GM10266 (cell line): ENCODE data around the gene STS.

Source experiments
- DNase-seq: peaks from one replicate; pipeline ENCODE4 v3.0.0; 2012; ENCODE audit errors: extremely low spot score
- CTCF ChIP-seq: IDR thresholded peaks from 2 replicates; pipeline ENCODE4 v1.5.1; 2012; ENCODE audit warnings: mild to moderate bottlenecking, low read depth; ENCODE audit not compliant: control insufficient read depth, insufficient read depth; ENCODE audit errors: missing control alignments

The STS gene

GRCh38 chrX:7184816-7185215 is 37.3 kb downstream of the STS start:
- no peak for DNase-seq
- no peak for TF ChIP-seq CTCF

GRCh38 chrX:7188672-7189071 is 41.2 kb downstream of the STS start:
- no peak for DNase-seq
- no peak for TF ChIP-seq CTCF

GRCh38 chrX:7190157-7190556 is 42.6 kb downstream of the STS start:
- DNase-seq, result no peak

GRCh38 chrX:7191681-7192110 is 44.2 kb downstream of the STS start:
- no peak for DNase-seq
- peak; percentile 14 for TF ChIP-seq CTCF

More at GRCh38 chrX:7190157-7190556, 42.6 kb downstream of the STS start:
- no peak for TF ChIP-seq CTCF

- no peak for TF ChIP-seq CTCF
- no peak for DNase-seq
These were observed 45.4 kb downstream of the STS start for GRCh38 chrX:7192871-7193270.

GRCh38 chrX:7194606-7195005 is 47.1 kb downstream of the STS start:
- no peak for DNase-seq
- TF ChIP-seq CTCF, result no peak
